Fibroblast of upper back skin (primary cell): Measurements from ENCODE around the gene SCAMP5.

ENCODE experiments used
- DNase-seq: peaks from one replicate; pipeline ENCODE4 v3.0.0-alpha.2; 2013

The SCAMP5 gene

DNA sequence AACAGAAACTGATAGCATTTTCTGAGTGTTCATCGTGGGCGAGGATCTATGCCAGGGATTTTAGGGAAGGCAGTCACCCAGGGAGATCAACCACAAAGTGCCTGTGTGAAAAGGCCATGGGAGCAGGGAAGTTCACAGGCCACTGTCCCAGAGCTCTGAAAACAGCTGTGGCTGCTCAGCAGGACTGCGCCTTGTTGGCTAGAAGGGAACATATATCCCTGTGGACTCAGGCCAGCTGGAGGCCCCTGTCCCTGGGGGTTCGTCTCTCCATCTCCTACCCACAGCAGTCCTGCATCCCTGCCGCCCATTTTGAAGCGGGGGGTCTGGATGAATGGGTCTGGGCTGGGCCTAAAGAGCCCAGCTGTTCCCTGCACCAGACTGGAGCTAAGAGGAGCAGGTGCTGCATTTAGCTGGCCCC, 55.8 kb downstream of the SCAMP5 start:
- DNase-seq: no peak

DNA sequence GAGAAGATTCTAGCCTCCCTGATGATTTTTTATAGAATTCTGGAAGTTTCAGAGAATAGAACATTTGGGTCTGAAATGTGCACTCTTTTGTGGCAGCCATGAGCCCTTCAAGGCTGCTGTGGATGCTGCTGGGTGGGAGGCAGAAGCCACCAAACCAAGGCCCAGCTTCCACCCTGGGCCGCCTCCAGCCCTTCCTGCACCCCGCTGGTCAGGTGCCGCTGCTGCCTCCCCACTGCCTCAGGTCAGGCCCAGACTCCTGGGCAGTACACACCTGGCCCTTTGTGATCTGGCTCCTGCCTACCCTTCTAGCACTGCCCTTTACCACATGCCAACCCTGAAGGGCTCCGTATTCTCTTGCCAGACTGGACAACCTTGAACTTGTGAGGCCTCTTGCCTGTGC, 56.3 kb downstream of the SCAMP5 start:
- DNase-seq: no peak

GRCh38 chr15:75052972-75053747, 57.8 kb downstream of the SCAMP5 start:
- DNase-seq: no peak

DNA sequence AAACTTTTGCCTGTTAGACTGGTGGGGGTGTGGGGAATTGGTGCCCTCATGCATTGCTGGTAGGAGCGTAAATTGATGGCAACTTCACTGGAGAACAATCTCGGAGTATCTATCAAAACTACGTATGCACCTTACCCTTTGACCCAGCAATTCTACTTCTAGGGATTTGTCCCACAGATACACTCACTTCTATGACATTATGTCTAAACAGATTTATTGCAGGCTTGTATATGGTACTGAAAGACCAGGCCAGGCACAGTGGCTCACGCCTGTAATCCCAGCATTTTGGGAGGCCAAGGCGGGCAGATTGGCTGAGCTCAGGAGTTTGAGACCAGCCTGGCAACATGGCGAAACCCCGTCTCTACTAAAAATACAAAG, 58.4 kb downstream of the SCAMP5 start:
- DNase-seq: no peak

GRCh38 chr15:75054172-75054897, 59.0 kb downstream of the SCAMP5 start:
- no peak for DNase-seq

- no peak for DNase-seq
These were observed 60.7 kb downstream of the SCAMP5 start for GRCh38 chr15:75056036-75056435.

DNA sequence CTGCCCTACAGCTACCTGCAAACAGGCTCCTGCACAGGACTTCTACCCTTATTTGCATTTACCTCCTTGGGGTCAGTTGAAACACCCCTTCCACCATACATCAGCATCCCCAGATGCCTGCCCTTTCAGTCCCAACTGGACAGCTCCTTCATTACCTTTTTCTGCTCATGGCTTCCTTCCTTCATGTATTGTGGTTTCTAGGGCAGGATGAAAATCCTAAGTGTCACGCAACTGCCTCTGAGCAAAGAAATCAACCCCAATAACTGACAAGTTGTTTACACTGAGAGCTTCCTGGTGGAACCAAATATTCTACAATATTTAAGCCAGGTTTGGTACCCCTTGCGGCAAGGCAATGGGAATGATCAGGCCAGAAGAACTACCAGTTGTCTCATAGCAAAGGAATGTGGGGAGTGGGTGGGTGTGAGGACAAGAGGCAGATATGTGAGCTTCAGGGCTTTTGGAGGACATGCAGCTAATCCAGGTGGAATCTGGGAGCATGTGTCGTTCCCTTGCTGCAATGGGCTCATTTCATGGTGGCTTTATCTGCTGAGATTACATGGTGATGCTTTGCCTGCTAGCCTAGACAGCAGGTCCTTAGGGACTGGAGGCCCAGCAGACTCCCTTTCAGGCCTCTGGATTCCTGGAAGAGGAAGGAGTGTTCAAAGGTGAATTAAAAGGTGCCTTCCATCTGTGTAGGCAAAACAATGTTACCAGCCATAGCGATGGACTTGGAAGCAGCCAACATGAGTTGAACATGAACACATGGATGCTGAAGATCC, 63.0 kb downstream of the SCAMP5 start:
- DNase-seq: no peak

DNA sequence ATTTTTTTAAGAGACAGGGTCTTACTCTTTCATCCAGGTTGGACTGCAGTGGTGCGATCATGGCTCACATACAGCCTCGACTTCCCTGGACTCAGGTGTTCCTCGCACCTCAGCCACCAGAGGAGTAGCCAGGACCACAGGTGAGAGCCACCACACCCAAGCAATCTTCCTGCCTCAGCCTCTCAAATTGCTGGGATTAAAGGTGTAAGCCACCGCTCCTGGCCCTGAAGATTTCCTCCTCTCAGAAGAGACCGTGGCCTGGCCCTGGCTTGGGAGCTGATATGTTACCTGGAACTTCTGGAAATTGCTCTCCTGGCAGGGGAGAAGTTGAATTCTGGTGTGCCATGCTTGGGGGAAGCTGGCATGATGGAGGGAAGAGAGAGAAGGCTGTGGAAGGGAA, 64.2 kb downstream of the SCAMP5 start:
- no peak for DNase-seq

- DNase-seq: peak; percentile 48
These were observed 65.9 kb downstream of the SCAMP5 start for GRCh38 chr15:75061272-75061671.

DNA sequence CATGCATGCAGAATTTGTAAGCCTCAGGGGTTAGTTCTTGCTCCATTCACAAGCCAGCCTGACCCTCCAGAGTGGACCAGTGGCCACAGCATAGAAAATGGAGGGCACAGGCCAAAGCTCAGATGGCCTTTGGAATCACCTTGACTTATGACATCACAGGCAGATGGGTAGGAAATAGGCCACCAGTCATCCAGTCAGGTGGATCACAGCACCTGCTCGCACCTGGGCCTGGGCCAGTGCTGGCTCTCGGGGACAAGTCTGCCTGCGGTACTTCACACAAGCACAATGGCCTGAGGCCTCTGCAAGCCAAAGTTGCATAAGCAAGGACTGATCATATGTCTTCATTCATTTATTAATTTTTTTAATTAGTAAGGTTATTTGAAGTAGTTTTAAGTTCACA, 67.3 kb downstream of the SCAMP5 start:
- no peak for DNase-seq

DNA sequence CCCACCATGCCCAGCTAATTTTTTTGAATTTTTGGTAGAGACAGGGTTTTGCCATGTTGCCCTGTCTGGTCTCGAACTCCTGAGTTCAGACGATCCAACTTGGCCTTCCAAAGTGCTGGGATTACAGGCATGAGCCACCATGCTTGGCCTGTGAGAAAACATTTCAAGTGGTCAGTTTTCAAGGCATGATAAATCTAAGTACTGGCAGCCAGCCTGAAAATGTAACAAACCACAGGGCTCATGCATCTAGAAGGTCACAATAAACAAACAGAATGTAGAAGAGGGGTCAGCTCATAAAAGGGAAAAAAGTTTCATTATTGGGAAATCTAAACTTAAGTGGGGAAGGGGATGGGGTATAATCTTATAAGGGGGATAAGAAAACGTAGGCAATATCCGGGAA, 68.0 kb downstream of the SCAMP5 start:
- peak; percentile 53 for DNase-seq

DNA sequence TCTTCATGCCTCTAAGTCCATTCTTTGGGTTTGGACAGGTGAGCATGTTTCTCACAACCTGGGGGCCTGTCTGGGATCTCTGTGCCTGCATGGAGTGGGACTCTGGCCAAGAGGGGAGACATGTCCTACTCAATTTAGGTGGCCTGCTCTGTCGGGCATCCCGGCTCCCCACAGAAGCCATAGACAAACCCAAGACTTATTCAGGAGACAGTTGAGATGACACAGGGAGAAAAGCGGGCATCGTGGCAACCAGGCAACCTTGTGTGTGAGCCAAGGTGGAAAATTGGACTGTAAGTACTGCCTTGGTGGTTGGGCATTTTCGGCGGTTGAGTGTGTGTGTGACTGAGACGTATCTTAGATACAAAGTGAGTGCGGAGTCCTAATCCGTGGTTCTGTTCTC, 68.5 kb downstream of the SCAMP5 start:
- no peak for DNase-seq

GRCh38 chr15:75064846-75065245, 69.5 kb downstream of the SCAMP5 start:
- no peak for DNase-seq

DNA sequence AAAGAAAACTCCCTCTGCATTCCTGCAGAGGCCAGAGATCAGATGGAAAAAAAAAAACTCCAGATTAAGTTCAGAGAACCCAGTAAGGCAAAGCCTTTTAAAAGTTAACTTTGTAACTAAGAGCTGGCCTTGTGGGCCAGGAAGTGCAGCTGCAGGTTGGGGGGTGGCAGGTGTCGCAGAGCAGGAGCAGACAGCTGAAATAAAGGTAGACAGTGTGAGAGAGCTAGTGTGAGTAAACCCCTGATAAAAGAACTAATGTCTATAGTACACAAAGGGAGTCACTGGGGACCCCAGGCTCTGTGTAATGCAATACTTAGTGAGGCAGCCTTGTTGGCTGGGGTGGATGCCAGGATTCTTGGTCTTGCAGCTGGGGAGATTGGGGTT, 70.1 kb downstream of the SCAMP5 start:
- DNase-seq: peak; percentile 61

DNA sequence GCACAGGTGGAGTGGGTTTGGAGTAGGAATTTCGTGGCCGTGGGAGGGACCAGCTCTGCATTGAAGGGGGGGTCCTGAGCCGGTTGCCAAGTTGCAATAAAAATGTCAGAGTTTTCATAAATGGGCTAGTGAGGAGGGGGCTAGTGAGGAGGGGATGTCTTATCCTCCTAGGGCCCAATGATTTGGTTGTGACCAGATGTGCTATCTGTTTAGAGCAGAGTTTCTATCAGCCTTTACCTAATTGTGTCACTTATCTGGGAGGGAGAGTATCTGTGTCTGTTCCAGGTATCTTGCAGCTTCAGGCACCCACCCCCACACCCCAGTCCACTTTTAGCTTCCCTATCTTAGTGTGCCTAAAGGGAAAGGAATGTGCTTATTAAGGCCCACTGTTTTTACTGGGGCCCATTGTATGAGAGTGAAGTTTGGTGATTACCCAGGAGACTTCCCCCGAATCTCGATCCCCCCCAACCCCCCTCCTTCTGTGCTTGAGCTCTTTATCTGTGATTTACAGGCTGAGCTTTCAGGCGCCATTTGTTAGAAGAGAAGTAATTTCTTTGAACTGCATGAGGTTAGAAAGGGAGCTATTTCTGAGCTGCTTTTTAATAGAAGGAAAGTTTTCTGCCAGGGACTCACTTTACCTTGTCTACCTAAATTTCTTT, 70.6 kb downstream of the SCAMP5 start:
- peak; percentile 43 for DNase-seq

GRCh38 chr15:75067123-75067830, 71.9 kb downstream of the SCAMP5 start:
- DNase-seq: peak; percentile 42

DNA sequence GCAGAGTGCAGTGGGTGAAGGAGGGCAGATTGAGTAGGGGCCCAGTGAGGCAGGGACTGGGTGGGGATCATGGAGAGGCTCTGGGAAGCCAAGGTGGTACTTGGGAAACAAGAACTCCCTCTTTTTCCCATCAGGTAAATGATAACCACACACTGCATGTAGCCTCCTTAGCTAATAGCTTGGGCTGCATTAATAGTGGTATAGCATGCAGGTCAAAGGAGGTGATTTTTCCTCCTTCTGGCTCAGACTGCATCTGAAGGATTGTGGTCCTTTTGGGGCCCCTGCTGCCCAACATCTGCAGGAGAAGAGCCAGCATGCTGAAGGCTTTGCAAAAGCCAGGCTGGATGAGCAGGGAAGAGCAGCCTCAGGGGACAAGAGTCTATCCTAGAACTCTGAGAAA, 73.4 kb downstream of the SCAMP5 start:
- no peak for DNase-seq

DNA sequence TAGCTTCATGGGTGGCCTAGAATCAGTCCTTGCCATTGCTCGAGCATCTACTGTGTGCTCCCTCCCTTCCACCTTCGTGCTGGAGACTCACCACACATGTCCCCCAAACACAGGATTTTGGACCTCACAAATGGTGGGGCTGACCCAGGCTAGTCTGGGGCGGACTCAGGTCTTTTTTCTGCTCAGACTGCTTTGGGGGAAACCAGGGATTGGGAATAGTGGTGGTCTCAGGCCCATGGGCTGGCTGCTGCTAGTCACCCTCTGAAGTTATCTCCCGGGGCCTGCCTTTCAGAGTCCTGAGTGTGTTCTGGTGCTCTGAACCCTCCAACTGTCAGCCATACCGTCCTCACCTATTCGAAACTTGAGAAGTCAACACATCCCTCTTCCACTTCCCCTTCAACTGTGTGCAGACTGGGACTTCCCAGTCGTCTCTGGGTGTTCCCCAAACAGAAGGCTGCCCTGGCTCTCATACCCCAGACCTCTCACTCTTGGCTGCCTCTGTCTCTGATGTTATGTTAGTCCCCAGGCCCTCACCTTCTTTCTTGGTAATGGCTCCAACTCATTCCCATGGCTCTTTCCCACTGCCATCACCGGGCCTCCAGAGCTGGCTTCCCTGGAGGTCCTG, 74.0 kb downstream of the SCAMP5 start:
- DNase-seq: no peak

DNA sequence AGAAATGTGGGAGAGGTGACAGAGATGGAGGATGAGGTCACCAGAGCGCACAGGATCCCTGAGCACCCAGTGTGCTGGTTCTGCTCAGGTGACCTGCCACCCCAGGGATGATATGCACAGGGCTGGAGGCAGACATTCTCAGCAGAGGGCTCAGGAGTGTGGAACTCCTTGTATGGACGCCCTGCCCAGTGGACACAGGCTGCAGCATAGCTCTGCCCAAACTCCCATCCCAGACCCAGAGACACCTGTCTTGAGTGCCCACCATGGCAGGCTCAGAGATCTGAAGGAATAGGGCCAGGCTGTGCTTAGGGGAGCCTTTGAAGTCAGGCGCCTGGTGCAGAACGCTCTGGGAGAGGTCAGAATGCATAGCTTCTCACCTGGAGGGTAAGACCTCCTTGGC, 75.3 kb downstream of the SCAMP5 start:
- no peak for DNase-seq
